HG03025 (cell line): Measurements from ENCODE around the gene CCT8L2.
"Not testable (repeated sequence)": the region's sequence is repeated elsewhere in the genome, so short reads cannot be mapped to it uniquely, and the experiment has no call there.

Experiments used
- ATAC-seq: cut with Tn5 transposase; IDR thresholded peaks from one replicate; pipeline ENCODE4 v1.9.1; 2021; ENCODE audit warnings: mild to moderate bottlenecking, moderate library complexity; ENCODE audit not compliant: unreplicated experiment, low FRiP score

CCT8L2 gene

DNA sequence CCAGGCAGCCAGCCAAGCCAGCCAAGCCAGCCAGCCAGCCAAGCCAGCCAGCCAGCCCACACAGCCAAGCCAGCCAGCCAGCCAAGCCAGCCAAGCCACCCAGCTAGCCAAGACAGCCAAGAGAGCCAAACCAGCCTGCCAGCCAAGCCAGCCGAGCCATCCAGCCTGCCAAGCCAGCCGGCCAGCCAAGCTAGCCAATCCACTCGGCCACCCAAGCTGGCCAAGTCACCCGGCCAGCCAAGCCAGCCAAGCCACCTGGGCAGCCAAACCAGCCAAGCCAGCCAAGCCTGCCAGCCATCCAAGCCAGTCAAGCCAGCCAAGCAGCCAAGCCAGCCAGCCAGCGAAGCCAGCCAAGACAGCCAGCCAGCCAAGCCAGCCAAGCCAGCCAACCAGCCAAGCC is 32.0 kb downstream of the CCT8L2 start:
- not testable (repeated sequence) for ATAC-seq

DNA sequence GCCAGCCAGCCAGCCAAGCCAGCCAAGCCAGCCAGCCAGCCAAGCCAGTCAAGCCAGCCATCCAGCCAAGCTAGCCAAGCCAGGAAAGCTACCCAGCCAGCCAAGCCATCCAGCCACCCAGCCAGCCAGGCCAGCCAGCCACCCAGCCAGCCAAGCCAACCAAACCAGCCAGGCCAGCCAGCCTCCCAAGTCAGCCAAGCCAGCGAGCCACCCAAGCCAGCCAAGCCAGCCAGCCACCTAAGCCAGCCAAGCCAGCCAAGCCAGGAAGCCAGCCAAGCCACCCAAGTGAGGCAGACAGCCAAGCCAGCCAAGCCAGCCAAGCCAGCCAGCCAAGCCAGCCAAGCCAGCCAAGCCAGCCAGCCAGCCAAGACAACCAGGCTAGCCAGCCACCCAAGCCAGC is 32.6 kb downstream of the CCT8L2 start:
- ATAC-seq: not testable (repeated sequence)

DNA sequence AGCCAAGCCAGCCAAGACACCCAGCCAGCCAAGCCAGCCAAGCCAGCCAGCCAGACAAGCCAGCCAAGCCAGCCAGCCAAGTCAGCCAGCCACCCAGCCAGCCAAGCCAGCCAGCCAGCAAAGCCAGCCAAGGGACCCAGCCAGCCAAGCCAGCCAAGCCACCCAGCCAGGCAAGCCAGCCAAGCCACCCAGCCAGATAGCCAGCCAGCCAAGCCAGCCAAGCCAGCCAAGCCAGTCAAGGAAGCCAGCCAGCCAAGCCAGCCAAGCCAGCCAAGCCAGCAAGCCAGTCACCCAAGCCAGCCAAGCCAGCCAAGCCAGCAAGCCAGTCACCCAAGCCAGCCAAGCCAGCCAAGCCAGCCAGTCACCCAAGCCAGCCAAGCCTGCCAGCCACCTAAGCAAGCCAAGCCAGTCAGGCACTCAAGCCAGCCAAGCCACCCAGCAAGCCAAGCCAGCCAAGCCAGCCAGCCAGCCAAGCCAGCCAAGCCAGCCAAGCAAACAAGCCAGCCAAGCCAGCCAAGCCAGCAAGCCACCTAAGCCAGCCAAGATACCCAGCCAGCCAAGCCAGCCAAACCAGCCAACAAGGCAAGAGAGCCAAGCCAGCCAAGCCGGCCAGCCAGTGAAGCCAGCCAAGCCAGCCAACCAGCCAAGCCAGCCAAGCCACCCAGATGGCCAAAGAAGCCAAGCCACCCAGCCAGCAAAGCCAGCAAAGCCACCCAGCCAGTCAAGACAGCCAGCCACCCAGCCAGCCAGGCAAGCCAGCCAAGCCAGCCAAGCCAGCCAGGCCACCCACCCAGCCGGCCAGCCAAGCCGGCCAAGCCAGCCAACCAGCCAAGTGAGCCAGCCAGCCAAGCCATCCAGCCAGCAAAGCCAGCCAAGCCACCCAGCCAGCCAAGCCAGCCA is 33.3 kb downstream of the CCT8L2 start:
- ATAC-seq: no peak

DNA sequence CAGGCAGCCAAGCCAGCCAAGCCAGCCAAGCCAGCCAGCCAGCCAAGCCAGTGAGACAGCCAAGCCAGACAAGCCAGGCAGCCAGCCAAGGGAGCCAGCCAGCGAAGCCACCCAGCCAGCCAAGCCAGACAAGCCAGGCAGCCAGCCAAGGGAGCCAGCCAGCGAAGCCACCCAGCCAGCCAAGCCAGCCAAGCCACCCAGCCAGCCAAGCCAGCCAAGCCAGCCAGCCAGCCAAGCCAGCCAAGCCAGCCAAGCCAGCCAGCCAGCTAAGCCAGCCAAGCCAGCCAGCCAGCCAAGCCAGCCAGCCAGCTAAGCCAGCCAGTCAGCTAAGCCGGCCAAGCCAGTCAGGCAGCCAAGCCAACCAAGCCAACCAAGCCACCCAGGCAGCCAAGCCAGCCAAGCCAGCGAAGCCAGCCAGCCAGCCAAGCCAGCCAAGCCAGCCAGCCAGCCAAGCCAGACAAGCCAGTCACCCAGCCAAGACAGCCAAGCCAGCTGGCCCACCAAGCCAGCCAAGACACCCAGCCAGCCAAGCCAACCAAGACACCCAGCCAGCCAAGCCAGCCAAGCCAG is 34.1 kb downstream of the CCT8L2 start:
- ATAC-seq: not testable (repeated sequence)

DNA sequence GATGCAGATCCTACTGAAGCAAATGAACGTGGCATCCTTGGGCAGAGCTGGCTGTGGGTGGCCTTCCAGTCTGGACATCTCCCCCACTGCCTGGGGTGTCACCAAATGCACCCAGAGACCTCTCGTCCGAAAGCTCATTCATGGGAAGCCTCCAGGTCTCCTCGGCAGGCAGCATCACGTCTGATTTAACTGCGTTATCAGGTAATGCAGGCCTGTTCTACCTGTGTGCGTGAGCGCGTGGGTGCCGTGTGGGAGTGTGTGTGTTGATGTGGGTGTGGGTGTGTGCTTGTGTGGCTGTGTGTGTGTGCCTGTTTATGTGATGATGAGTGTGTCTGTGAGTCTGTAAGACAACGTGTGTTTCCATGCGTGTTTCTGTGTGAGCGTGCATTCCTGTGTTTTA is 35.1 kb downstream of the CCT8L2 start:
- ATAC-seq: not testable (repeated sequence)

DNA sequence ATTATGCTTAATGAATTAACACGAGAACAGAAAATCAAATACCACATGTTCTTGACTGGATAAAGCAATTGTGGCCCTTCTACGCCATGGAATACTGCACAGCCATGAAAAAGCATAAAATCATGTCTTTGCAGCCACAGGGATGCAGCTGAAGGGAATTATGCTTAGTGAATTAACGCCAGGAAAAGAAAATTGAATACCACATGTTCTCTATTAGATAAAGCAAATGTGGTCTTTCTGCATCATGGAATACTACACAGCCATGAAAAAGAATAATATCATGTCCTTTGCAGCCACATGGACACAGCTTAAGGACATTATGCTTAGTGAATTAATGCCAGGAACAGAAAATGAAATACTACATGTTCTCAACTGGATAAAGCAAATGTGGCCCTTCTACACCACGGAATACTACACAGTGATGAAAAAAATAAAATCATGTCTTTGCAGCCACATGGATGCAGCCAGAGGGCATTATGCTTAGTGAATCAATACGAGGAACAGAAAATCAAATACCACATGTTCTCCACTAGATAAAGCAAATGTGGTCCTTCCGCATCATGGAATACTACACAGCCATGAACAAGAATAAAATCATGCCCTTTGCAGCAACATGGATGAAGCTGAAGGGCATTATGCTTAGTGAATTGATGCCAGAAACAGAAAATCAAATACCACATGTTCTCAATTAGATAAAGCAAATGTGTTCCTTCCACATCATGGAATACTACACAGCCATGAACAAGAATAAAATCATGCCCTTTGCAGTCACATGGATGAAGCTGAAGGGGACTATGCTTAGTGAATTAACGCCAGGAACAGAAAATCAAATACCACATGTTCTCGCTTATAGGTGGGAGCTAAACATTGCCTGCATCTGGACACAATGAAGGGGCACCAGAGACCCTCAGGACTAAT is 37.3 kb downstream of the CCT8L2 start:
- not testable (repeated sequence) for ATAC-seq

DNA sequence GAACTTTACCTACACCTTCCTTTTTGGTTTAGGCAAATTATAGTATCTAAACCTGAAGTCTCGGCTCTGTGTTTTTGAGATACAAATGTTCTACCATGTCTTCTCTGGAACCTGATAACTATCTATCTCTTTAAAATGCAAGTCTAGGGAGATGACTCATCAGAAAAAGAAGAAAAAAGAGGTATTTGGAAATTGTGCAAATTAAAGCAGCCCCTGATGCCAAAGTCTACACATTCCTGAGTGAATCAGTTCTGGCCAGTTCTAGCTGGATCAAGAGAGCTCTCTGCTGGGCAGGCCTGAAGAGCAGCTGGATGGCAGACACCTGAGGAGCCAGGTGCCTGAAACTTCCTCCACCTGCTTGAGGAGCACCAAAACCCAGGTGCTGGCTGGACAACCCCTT is 49.3 kb downstream of the CCT8L2 start:
- ATAC-seq: not testable (repeated sequence)
